GM19043 (cell line): Measurements from ENCODE around the gene CALHM1.
A peak's percentile ranks its signal among the peaks of the same experiment; 100 is the strongest.

Source experiments
- ATAC-seq: cut with Tn5 transposase; IDR thresholded peaks from one replicate; pipeline ENCODE4 v1.9.1; 2021; ENCODE audit warnings: low read depth; ENCODE audit not compliant: unreplicated experiment

Gene CALHM1

DNA sequence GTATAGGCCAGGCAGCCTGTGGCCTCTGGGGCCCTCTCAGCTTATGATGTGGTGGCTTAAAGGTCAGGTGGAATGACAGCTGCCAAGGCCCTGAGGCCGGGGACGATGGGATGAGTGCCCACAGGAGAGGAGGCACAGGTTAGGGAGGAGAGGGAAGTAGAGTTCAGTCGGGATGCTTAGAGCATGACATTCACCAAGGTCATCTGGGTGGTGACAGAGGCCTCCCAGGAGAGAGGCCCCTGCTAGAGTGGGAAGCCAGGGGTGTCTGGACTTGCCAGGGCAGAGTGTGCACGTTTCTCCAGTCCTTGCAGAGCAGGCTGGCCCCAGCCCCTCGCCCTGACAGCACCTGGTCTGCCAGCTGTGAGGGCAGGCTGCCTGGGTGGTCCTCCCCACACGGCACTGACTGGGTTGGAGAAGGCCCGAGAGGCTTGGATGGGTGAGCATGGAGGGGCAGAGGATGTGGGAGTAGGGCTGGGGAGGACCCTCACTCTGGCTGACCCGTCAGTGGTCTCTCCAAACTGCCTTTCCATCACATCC lies 1.5 kb downstream of the CALHM1 start:
- ATAC-seq: no peak

DNA sequence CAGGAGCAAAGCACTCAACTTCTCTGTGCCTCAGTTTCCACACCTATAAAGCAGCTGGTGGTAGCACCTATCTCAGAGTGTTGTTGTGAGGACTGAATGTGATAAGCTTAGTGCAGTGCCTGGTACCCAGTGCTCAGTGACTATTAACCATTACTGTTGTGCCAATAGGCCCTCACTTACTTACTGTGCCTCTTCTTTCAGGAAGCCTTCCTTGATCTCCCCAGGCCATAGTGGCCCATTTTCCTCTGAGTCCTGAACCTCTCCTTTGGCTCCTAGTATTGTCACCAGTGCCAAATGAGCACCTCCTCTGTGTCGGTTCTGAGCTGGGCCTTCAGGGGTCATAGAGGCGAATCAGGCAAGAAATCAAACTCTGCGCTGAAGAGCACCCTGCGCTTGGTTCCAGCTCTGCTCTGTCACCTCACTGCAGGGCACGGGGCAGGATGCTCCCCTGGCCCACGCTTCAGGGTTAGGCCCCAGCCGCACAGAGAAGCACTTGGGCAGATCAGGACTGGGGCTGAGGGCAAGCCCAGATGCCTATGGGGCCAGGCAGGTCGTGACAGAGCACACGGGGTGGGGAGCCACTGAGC lies 2.5 kb downstream of the CALHM1 start:
- ATAC-seq: no peak

DNA sequence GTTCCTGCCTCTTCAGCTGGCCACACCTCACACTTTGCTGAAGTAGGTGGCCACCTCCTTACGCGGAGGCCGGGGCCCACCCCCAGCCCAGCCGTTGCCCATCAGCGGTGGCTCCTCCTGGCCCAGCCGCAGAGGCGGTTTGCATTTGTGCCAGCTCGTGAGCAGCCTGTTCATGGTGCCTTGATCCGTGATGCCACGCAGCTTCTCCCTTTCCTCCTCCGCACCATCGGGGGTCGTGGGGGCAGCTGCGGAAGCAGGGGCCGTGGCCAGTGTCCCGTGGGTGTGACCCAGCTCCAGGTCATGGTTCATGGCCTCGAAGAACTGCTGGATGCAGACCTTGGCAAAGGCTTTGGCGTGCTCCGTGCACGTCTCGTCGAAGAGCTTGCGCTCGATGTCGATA lies 3.5 kb downstream of the CALHM1 start:
- ATAC-seq: no peak

DNA sequence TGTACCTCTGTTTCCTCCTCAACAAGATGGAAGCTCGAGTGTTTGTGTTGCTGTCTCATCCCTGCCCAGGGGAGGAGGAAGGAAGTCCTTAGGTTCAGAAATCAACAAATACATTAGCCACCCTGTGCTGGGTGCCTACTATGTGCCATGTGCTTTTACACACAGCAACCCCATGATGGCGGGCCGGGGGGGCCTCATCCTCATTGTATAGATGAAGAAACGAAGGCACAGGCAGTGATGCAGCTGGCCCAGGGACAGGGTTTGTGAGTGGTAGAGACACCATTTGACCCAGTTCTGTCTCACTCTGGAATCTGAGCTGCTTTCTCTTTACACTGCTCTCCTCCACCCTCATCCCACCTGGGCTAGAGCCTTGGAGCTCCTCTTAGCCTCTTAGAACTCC lies 4.7 kb downstream of the CALHM1 start:
- no peak for ATAC-seq

DNA sequence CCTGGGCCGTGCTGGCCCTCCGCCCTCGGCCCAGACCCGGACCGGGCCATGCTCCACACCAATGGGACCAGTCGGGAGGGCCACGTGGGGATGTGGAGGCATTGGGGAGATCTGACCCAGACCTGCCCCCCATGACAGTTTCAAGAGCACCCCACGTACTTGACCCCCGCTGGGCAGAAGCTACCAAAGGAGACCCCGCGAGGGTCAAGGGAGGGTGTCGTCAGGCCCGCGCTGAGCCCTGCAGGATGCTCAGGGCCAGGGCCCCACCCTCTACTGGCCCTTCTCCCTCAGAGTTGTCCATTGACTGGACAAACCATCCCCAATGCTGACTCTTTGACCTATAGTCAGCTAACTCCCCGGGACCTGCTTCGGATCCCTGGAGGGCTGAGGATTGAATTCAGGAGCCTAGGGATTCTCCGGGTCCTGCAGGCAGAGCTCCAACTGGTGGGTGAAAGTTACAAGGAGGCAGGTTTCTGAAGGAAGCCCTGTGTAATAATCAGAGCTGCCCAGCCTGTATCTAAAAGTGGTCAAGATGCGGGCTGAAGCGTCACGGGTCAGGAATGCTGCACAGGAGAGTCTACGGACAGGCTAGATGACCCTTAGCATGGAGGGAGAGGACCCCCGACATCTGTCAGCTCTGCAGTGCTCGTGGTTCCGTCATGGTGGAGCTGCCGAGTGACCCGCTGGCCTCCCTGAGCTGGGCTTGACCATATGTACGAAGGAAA lies 6.0 kb downstream of the CALHM1 start:
- ATAC-seq: no peak

DNA sequence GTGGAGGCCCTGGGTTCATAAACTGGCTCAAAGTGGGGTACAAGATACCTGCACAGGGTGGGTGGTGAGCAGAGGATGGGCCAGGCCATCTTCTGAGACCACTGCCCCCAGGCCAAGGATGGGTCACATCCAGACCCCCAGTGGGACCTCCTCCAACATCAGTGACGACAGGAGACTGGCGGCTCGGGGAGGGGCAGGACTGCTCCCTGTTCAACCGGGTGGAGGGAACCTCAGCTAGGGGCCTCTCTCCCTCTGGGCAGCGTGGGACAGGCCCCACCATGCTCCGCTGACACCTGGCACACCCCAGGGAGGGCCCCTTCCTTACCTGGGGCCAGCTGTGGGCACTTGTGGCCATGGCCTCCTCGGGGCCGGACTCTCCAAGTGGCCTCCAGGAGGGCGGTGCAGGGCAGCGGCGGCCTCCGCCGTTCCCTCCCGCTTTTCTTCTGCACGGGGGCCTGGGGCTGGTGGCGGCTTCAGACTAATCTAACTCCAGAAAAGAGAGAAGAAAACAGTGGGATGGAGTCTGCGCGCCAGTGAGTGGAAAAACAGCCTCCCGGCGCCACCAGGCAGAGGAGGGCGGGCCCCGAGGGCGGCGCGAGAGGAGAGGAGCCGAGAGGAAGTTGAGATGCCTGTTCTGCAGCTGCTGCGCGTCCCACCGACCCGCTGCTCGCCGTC lies 6.7 kb downstream of the CALHM1 start, which contains the start of gene CALHM2:
Gene CALHM2, minus strand, starts transcription at position 540 of the 675 bp plus-strand sequence. CDS start 2,429 bp downstream, outside the sequence.
- ATAC-seq: peak; percentile 67

DNA sequence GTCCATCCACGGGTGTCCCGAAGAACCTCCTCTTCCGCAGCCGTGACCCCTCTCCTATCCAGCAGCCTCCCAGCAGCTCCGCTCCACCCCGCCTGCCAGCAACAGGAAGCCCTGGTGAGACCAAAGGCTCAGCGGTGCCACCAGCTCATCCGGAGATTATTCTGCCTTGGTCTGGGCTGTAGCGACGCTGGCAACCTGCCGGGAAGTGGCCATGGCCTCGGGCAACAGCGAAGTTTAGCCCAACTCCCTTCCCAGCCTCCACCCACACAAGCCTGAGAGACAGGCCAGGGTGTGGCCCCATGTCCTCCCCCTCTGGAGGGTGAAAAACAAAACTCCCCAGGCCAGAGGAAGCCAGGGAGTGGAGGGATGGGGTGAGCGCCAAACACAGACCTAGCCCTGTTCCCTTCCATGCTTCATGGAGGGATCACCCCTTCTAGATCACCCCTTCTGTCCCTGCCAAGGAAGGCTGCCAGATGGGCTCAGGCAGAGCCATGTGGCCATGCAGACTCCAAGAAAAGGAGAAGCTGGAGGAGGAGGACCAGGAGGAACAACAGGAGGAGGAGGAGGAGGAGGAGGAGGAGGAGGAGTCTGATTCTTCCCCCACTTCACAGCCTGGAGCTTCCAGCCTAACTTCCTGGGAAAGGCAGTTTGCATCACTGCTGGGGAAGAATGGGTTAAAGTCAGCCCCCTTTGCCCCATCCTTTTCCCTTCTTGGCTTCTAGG lies 7.4 kb downstream of the CALHM1 start:
- ATAC-seq: no peak

DNA sequence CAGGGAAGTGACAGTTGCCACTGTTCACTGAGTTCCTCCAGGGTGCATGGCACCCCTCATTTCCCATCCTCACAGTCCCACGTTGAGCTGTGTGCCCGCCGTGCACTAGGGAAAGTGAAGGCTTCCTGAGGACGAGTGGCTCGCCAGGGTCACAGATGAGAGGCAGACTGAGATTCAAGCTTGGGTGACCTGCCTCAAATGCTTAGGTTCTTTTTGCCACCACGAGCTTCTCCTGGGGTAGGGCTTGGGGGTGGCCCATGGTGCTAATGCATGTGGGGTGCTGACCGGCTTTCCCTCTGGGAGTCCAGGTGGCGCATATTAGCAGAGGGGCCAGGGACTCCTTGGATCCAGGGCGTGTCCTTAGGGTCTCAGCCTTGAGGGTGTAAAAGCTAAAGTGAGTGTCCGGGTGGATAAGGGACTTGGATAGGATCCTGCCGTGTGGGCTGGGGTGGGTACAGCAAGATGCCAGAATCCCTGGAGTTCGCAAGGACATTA lies 8.5 kb downstream of the CALHM1 start:
- ATAC-seq: no peak

DNA sequence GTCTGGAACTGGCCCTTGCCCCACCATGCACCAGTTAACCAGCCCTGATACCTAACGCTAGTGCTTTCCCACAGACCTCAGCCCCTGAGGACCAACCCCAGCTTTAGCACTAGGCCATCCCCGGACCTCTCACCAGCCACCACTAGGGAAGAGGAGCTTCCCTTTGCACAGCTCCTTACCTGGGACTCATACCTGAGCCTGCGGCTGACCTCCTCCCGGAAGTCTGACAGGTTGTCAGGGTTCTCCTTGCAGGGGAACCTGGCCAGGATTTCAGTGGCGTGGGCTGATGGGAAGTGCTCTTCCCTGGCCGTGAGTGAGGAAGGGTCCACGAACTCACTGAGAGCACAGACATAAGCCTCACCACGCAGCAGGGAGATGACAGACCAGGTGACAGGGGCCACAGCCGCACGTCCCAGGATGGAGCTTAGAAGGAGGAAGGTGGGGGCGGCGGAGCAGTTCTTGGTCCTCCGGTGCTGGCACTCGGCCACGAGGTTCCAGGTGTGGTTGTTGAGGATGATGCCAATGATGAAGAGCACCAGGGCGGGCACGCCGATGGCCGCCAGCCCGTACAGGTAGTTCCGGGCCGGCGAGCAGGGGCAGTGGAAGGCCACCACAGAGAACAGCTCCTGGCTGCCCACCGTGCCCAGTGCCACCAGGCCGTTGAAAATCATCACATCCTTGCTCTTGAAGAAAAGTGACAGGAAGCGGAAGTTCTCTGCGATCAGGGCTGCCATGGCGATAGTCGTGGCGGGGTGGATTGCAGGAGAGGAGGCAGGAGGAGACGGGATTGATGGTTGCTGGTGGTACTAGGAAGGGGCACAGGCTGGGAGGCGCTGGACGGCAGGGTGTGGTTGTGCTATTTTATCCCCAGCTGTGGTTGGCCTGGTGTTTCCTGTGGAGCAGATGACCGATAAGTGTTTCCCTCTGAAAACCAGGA lies 9.2 kb downstream of the CALHM1 start:
- no peak for ATAC-seq

DNA sequence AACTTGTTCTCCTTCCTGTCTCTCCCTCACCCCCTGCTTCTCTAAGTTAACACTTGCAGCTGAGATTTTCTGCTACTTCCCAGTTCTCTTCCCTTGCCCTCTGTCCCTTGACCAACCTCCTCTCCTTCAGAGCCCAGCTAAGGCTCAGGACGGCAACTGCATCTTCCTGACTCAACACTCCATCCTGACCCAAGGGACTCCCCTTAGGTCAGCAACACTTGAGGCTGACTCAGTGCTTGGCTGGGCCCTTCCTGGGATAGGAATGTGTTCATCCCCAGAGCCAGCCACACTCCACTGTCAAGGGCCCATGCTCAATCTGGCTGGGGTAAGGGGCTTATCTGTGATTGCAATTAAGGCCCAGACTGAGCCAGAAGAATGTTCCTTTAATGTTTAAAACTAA lies 10.0 kb downstream of the CALHM1 start:
- no peak for ATAC-seq

DNA sequence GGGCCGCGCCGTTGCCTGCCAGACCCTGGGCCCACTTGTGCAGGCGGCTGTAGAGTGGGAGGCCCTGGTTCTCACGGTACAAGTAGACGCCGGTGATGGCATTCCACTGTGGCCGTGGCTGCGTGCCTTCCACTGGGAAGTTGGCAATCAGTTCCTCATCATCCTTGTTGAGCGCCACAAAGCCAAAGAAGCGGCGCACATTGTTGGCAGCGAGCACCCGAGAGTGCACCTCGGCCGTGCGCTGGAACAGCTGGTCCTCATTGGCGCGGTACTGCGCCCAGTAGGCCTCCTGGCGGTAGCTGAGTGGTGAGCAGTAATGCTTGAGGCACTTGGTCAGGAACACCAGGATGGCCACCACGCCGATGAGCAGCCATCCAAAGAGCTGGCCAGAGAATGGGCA lies 11.5 kb downstream of the CALHM1 start:
- no peak for ATAC-seq

DNA sequence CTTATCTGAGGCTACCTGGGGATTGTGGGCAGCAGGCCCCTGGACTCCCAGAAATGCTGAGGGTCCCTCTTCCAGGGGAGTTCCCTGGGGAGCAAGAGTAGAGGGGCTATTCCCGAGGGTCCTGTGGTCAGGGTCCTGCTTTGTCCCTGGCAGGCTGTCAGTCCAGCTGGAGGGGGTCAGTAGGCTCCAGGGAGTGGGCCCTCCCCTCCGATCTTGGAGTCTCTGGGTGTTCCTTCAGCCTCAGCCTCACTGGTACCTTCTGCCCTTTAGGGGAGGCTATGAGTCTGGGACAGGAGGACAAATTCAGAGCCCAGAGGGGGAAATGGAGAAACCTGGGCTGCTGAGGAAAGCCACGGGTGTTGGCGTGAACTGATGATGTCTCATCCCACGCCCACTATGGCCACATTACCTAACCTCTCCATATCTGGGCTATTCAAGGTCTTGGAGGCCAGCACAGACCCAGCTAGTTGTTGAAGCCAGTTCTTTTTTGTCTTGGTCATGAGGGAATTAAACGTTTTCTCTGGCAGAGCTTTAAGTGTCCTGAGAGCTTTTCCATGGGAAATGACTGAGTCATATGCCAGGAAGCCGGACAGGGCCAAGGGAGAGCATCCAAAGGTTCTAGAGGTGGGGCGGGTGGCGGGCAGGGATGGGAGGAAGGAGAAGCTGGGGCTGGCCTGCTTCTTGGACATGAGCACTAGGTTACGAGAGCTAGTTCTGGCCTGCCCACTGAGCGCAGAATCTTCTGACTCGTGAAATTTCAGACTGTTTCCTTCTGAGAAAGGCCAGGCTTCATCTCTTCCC lies 12.7 kb downstream of the CALHM1 start:
- ATAC-seq: no peak

DNA sequence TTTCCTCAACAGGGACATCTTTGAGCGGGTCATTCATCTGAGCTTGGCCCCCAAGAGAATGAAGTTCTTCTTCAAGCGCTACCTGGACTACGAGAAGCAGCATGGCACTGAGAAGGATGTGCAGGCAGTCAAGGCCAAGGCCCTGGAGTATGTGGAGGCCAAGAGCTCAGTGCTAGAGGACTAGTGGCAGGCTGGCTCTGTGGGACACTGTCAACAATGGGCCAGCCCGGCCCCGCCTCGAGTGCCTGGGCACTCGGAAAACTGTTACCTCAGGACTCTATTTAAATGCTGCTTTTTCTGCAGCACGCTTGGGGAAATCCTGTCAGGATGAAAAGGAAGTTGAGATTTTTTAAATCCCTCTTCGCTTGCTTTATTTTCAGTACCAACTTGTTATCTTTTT lies 13.3 kb downstream of the CALHM1 start:
- ATAC-seq: no peak

DNA sequence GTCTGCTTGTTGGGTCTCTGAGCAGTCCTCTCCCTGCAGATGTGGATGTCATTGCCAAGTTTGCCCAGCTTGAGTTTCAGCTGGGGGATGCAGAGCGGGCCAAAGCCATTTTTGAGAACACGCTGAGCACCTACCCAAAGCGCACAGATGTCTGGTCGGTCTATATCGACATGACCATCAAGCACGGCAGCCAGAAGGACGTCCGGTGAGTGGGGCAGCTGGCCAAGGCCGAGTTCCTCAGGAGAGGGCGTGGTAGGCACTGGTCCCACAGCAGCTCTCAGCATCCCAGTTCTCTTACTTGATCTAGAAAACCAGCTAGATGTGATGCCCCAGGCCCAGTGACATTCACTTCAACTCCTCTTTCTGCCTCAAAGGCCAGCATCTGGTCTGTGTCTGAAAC lies 14.2 kb downstream of the CALHM1 start:
- no peak for ATAC-seq

DNA sequence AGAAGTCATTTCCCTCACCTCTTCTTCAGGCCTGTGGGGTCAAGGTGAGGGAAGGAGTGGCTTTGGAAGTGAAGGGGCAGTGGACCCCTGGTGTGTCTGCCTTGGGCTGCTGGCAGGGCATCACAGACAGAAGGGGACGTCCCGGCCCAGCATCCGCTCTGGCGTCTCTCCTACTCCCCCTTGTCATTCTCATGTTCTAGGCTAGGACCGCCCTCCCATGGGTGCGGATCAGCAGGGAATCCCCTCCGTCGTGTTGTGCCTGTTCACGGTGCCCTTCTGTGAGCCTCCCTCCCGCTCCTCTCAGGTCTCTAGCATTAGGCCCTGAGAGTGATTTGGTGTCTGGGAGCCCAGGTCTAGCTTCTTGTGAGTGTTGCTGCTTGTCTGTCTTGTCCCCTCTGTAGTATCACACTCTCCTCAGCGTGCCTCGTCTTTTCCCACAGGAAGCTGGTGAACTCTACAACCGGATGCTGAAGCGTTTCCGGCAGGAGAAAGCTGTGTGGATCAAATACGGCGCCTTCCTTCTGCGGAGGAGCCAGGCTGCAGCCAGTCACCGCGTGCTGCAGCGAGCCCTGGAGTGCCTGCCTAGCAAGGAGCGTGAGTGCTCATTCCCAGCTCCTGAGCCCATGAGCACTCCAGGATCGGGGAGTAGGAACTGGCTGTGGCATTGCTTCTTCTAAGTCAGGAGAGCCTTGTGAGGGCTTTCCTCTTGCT lies 15.1 kb downstream of the CALHM1 start:
- no peak for ATAC-seq

DNA sequence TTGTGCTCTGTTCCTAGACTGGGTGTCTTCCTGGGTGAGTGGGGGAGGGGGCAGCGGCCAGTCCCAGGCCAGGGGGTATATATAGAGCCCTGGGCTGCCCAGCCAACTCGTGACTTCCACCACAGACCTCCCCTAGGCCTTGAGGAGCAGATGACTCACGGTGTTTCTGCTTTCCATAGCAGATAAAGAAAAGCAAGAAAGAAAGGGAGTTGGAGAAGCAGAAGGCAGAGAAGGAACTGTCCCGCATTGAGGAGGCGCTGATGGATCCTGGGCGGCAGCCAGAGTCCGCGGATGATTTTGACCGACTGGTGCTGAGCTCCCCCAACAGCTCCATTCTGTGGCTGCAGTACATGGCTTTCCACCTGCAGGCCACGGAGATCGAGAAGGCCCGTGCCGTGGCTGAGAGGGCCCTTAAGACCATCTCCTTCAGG lies 16.7 kb downstream of the CALHM1 start:
- no peak for ATAC-seq

DNA sequence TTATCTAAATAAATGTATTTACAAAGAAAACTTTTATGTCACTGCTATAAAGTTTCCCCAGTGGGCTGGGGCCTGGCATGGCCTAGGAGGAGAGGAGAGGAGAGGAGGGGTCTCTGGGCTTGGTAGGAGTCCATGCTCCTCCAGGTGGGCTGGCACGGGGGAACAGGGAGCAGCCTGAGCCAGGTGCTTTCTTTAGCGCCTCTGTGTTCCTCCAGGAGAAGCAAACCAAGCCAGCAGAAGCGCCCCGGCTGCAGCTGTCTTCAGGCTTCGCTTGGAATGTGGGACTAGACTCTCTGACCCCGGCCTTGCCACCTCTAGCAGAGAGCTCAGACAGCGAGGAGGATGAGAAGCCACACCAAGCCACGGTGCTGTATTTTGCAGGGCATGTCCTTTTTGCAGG lies 17.1 kb downstream of the CALHM1 start:
- ATAC-seq: no peak

DNA sequence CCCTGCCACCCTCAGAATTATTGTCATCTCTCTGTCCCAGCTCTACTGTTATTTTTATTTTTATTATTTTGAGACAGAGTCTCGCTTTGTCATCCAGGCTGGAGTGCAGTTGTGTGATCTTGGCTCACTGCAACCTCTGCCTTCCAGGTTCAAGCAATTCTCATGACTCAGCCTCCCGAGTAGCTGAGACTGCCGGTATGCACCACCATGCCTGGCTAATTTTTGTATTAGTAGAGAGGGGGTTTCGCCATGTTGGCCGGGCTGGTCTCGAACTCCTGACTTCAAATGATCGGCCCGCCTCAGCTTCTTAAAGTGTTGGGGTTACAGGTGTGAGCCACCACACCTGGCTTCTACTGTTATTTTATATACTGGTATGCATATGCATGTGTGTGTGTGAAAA lies 17.5 kb downstream of the CALHM1 start:
- no peak for ATAC-seq
